Ishikawa (cell line): ENCODE data around the gene FSIP1.

Experiments
- CEBPB ChIP-seq: IDR thresholded peaks from 2 replicates; pipeline ENCODE4 v1.6.1; 2012
- CREB1 ChIP-seq: IDR thresholded peaks from 2 replicates; pipeline ENCODE4 v1.6.1; 2012; ENCODE audit warnings: low read depth
- EGR1 ChIP-seq: IDR thresholded peaks from 2 replicates; pipeline ENCODE4 v1.6.1; 2012
- EP300 ChIP-seq: IDR thresholded peaks from 2 replicates; pipeline ENCODE4 v1.6.1; 2012; ENCODE audit warnings: borderline replicate concordance
- FOXM1 ChIP-seq: IDR thresholded peaks from 2 replicates; pipeline ENCODE4 v1.6.1; 2012; ENCODE audit warnings: low read depth, borderline replicate concordance
- MAX ChIP-seq: IDR thresholded peaks from 2 replicates; pipeline ENCODE4 v1.6.1; 2012
- NFIC ChIP-seq: IDR thresholded peaks from 2 replicates; pipeline ENCODE4 v1.6.1; 2012
- RAD21 ChIP-seq: IDR thresholded peaks from 2 replicates; pipeline ENCODE4 v1.6.1; 2012; ENCODE audit warnings: low read depth
- REST ChIP-seq: IDR thresholded peaks from 2 replicates; pipeline ENCODE4 v1.6.1; 2012; ENCODE audit warnings: low read depth, mild to moderate bottlenecking
- TAF1 ChIP-seq: IDR thresholded peaks from 2 replicates; pipeline ENCODE4 v1.6.1; 2012; ENCODE audit warnings: low read depth, mild to moderate bottlenecking
- TCF12 ChIP-seq: IDR thresholded peaks from 2 replicates; pipeline ENCODE4 v1.6.1; 2012; ENCODE audit warnings: low read depth
- TEAD4 ChIP-seq: IDR thresholded peaks from 2 replicates; pipeline ENCODE4 v1.6.1; 2012
- USF1 ChIP-seq: IDR thresholded peaks from 2 replicates; pipeline ENCODE4 v1.6.1; 2012
- YY1 ChIP-seq: IDR thresholded peaks from 2 replicates; pipeline ENCODE4 v1.6.1; 2012; ENCODE audit warnings: low read depth
- ZBTB7A ChIP-seq: IDR thresholded peaks from 2 replicates; pipeline ENCODE4 v1.6.1; 2012; ENCODE audit warnings: low read depth

FSIP1 gene

GRCh38 chr15:39685999-39686613, 96.5 kb downstream of the FSIP1 start:
- no peak for TF ChIP-seq TCF12
- 0 out of 2 replicates have a peak, but pooled peaks have one; percentile 32 for TF ChIP-seq ZBTB7A
- TF ChIP-seq RAD21: peak; percentile 81

GRCh38 chr15:39685367-39685766, 97.3 kb downstream of the FSIP1 start:
- TF ChIP-seq TAF1 (no peak), TCF12 (no peak), EGR1 (no peak), YY1 (no peak), USF1 (no peak), FOXM1 (no peak), ZBTB7A (no peak), MAX (no peak)

GRCh38 chr15:39684233-39684632, 98.4 kb downstream of the FSIP1 start:
- no peak for TF ChIP-seq TEAD4
- no peak for TF ChIP-seq MAX
- no peak for TF ChIP-seq NFIC

- TF ChIP-seq YY1 (no peak), CREB1 (no peak), EP300 (no peak), FOXM1 (no peak), ZBTB7A (no peak), TAF1 (no peak), TCF12 (no peak), CEBPB (no peak), TEAD4 (no peak), USF1 (no peak), RAD21 (no peak), MAX (no peak), EGR1 (no peak), REST (no peak), NFIC (no peak)
Observed at GRCh38 chr15:39682366-39682765, 100.3 kb downstream of the FSIP1 start.

GRCh38 chr15:39680868-39681267, 101.8 kb downstream of the FSIP1 start:
- no peak for TF ChIP-seq MAX
- TF ChIP-seq YY1: no peak
- TF ChIP-seq FOXM1: no peak
- no peak for TF ChIP-seq EGR1
- no peak for TF ChIP-seq CREB1
- TF ChIP-seq REST: no peak
- TF ChIP-seq EP300: no peak
- TF ChIP-seq CEBPB: no peak
- TF ChIP-seq TEAD4: no peak
- TF ChIP-seq USF1: no peak
- TF ChIP-seq TCF12: no peak
- TF ChIP-seq RAD21: no peak
- TF ChIP-seq TAF1: no peak
- no peak for TF ChIP-seq NFIC

- no peak for TF ChIP-seq EGR1
- TF ChIP-seq ZBTB7A: no peak
- no peak for TF ChIP-seq TCF12
- TF ChIP-seq USF1: no peak
- no peak for TF ChIP-seq CREB1
- no peak for TF ChIP-seq TEAD4
- no peak for TF ChIP-seq EP300
- TF ChIP-seq NFIC: no peak
- TF ChIP-seq YY1: no peak
Observed at GRCh38 chr15:39672666-39673065, 110.0 kb downstream of the FSIP1 start.
